GM04503 (cell line): Measurements from ENCODE around the gene ZNF367.
"Not testable (repeated sequence)": the region's sequence is repeated elsewhere in the genome, so short reads cannot be mapped to it uniquely, and the experiment has no call there.

ENCODE experiments used
- DNase-seq: peaks from one replicate; pipeline ENCODE4 v3.0.0-alpha.2; 2012; ENCODE audit warnings: low read depth

ZNF367 gene

DNA sequence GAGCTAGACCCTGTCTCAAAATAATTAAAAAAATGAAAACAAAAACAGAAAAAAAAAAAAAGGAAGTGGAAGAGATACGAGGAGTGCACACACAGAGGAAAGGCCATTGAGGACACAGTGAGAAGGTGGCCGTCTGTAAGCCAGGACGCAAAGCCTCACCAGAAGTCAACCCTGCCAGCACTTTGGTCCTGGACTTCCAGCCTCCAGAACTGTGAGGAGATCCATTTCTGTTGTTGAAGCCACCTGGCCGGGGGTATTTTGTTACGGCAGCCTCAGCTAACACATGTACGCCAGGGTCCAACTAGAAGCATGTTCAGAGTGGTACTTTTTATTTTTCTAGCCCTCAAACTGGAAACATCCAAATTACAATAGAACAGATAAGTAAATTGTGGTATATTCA, 56.5 kb downstream of the ZNF367 start:
- DNase-seq: no peak

DNA sequence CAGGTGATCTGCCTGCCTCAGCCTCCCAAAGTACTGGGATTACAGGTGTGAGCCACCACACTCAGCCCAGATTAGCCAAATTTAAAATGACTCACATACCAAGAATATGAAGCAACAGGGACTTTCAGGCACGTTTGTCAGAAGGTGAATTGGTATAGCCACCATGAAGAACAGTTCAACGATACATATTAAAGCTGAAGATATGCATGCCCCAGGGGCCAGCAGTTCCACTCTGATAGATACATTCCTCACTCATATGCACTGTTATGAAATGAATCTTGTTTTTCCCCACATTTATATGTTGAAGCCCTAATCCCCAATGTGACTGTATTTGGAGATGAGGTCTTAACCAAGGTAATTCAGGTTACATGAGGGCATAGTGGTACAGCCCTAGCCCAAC, 57.2 kb downstream of the ZNF367 start:
- no peak for DNase-seq

DNA sequence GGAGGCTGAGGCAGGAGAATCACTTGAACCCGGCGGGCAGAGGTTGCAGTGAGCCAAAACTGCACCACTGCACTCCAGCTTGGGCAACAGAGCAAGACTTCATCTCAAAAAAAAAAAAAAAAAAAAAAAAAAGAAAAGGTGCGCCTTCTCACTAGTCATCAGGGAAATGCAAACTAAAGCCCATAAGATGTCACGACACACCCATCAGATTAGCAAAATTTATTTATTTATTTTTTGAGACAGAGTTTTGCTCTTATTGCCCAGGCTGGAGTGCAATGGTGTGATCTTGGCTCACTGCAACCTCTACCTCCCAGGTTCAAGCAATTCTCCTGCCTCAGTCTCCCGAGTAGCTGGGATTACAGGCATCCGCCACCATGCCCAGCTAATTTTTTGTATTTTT, 57.6 kb downstream of the ZNF367 start:
- DNase-seq: not testable (repeated sequence)

DNA sequence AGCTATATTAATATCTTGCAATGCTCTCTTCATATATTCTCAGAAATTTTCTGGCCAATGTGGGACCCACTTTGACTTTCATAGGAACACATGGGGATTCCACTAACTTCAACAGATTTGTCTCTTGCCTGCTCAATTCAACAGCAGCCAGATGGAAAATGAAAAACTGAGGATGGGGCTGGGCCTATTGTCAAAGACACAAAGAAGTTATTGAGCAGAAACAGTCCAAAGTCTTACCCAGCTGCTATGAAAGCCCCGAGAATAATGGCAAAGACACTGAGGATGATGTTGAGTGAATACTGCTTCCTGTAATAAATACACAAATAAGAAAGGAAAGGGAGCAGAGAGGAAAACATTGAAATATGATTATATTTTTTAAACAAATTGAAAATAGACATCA, 67.3 kb downstream of the ZNF367 start:
- DNase-seq: no peak

- DNase-seq: no peak
These were observed 69.9 kb downstream of the ZNF367 start for GRCh38 chr9:96348261-96348660.

GRCh38 chr9:96345551-96345950, 72.6 kb downstream of the ZNF367 start:
- DNase-seq: no peak

DNA sequence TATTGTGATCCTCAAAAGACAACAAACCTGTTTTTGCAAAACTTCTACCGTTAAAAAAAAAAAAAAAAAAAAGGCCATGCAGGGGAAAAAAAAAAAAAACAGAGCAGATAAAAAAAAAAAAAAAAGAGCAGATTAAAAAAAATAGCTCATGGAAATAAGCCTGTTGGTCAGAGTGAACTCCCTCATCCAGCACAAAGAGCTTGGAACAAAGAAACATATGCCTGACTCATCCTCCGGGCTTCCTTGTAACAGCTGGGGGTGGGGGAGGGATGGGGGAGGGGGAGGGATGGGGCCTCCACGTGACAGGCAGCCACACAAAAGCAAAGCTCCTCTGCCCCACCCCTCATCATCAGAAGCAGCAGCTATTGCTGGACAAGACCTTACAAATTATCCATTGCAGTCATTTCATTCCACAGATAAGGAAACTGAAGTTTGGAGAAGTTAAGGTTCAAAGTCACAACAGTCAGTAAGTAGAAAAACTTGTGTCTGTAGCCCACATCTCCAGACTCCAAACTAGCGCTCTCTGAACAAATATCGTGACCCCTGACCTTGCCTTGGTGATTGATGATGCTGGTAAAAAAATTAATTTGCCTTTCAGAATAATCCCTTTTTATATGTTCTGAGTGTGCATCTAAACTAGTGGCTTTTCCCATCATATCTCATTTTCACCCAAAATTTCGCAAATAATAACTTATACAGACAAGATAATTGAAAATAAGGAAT, 73.6 kb downstream of the ZNF367 start:
- DNase-seq: peak; percentile 54

DNA sequence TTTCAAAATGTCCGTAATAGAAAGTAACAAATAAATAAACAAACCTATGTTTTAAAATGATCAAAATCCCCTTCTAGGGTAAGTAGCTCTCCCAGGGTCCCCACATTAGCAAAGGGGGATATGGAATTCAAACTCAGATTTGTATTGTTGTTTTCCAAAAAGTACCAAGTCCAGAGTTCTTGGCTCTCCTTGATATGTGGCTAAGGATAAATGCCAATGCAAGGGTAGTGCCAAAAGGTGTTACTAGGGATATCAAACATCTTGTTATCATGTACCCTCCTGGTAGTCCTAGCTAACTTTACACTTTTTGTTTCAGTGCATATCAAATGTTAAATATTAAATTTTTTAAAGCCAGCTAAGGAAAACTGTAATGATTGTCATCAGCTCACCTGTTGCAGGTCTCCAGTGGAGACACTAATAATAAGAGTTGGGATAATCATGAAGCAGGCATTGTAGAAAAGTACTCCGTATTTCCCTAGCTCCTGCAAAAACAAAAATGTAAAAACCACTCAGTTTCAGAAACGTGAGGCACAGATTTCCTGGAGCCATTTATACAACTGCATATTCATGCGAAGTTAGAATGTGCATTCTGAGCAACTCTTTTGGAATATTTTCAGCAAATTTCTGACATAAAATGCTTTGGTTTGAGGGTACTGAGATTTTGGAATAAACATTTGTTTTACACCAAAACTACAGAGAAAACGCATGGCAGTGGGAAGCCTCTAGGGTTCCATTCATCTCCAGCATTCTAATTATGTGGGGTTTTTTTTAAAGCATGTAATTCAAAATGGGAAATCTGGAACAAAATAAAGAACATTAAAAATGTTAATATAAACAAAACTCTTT, 74.4 kb downstream of the ZNF367 start:
- no peak for DNase-seq

DNA sequence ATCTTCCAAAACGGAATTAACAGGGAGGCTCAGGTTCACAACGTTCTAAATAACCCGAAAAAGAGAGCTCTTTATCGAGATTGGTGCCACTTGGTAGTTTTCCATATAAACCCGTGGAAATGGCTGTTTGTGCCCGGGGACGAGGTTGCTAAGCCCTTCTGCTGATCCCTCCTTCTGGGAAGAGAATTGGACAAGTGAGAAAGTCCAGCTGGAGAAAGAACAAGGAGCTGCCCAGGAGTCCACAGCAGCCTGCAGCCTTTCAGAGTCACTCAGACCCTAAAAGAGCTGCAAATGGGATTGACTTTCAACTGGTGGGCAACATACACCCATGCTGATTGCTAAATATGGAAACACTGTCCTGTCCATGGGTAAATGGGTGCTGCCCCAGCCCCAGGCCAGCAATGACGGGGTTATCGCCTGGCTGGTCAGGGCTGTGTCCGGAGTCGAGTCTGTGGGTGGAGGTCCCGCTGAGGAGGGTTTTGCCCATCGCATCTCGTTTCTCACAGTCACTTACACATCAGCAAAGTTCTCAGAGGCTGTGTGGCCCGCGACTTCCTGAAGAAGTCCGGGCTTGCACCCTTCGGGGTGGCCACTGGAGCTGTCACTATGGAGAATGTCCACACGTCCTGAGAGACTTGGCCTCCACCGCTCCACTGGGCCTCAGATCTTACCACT, 75.5 kb downstream of the ZNF367 start:
- no peak for DNase-seq

GRCh38 chr9:96340707-96341106, 77.5 kb downstream of the ZNF367 start:
- no peak for DNase-seq

DNA sequence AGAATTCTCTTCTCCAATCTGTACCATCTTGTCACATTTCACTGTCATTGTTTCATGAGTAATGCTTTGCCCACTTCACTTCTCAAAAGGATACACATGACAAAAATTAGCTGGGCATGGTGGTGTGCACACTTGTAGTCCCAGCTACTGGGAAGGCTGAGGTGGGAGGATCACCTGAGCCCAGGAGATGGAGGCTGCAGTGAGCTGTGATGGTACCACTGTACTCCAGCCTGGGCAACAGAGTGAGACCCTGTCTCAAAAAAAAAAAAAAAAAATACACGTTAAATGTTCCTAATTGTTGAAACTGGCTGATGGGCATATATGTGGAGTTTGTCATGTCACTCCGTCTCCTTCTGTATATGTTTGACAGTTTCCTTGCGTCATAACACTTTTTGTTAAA, 79.9 kb downstream of the ZNF367 start:
- DNase-seq: no peak
